Fibroblast of lung (primary cell): ENCODE data around the gene TMEM183A. TPM values are rescaled to one million over a fixed set of nuclear protein-coding genes. Genes with fewer than 3 reads are reported as not detected.
A peak's percentile ranks its signal among the peaks of the same experiment; 100 is the strongest.

ENCODE experiments used
- DNase-seq, 2 donors: peaks; one replicate each; pipeline versions ENCODE4 v3.0.0 to v3.0.0-alpha.2; 2010; ENCODE audit warnings: low read depth in 2 of 2
- H2AFZ ChIP-seq: 2 replicates; pipeline ENCODE4 v1.5.1; 2012; ENCODE audit warnings: low read length, control low read depth, inconsistent platforms
- H3K27ac ChIP-seq: 2 replicates; pipeline ENCODE4 v1.5.1; 2011; ENCODE audit warnings: low read length, control low read depth; ENCODE audit not compliant: insufficient read depth
- H3K27me3 ChIP-seq: 2 replicates; pipeline ENCODE4 v1.5.1; 2011; ENCODE audit warnings: mild to moderate bottlenecking, low read length; ENCODE audit not compliant: control insufficient read depth, insufficient read depth
- H3K36me3 ChIP-seq: 2 replicates; pipeline ENCODE4 v1.5.1; 2011; ENCODE audit warnings: low read length; ENCODE audit not compliant: control insufficient read depth, insufficient read depth
- H3K4me1 ChIP-seq: 2 replicates; pipeline ENCODE4 v1.5.1; 2011; ENCODE audit warnings: low read length; ENCODE audit not compliant: control insufficient read depth, insufficient read depth; ENCODE audit errors: extremely low read depth
- H3K4me2 ChIP-seq: 2 replicates; pipeline ENCODE4 v1.5.1; 2011; ENCODE audit warnings: low read length, control low read depth; ENCODE audit not compliant: insufficient read depth; ENCODE audit errors: extremely low read depth
- H3K4me3 ChIP-seq, 4 experiments: fragments of 200-600 bp in 1 of 4; sonication (generic) in 1 of 4; replicated peaks in 1 of 4; 2 replicates each; pipeline ENCODE4 v1.5.1; 2011 to 2016; ENCODE audit warnings: low read length in 4 of 4, low read depth in 3 of 4, mild to moderate bottlenecking in 3 of 4, control low read depth in 2 of 4, inconsistent platforms in 1 of 4, mixed read lengths in 1 of 4; ENCODE audit not compliant: insufficient read depth in 1 of 4; ENCODE audit errors: control extremely low read depth in 1 of 4
- H3K79me2 ChIP-seq: 2 replicates; pipeline ENCODE4 v1.5.1; 2012; ENCODE audit warnings: mild to moderate bottlenecking, low read length, inconsistent platforms; ENCODE audit not compliant: control insufficient read depth, insufficient read depth
- H3K9ac ChIP-seq: 2 replicates; pipeline ENCODE4 v1.5.1; 2011; ENCODE audit warnings: mild to moderate bottlenecking, low read length, control low read depth; ENCODE audit not compliant: insufficient read depth
- H3K9me3 ChIP-seq: 2 replicates; pipeline ENCODE4 v1.5.1; 2012; ENCODE audit warnings: low read depth, low read length; ENCODE audit not compliant: control insufficient read depth, insufficient read depth
- H4K20me1 ChIP-seq: 2 replicates; pipeline ENCODE4 v1.5.1; 2011; ENCODE audit warnings: low read length; ENCODE audit not compliant: control insufficient read depth, insufficient read depth; ENCODE audit errors: extremely low read depth
- EZH2 ChIP-seq: IDR thresholded peaks from 2 replicates; pipeline ENCODE4 v1.5.1; 2012; ENCODE audit warnings: low read length, control low read depth, mild to moderate bottlenecking; ENCODE audit errors: missing control alignments
- polyA plus RNA-seq, 2 donors: library from polyadenylated mRNA; depleted of rRNA in 1 of 2; stranded (reverse) in 1 of 2; unstranded in 1 of 2; fragments of >200 nt; gene quantifications; 2 replicates each; pipeline ENCODE4 v1.2.1, GENCODE V29; 2011 to 2012; ENCODE audit warnings: missing spikeins in 1 of 2
- total RNA-seq: library from RNA; depleted of rRNA; stranded (reverse); fragments of >200 nt; gene quantifications from 2 replicates; pipeline ENCODE4 v1.2.1, GENCODE V29; 2014
- TF ChIP-seq, protein P1 (sequence below), 2 donors: IDR thresholded peaks in 1 of 2; conservative IDR thresholded peaks in 1 of 2; 1 replicate in 1 of 2; 2 replicates in 1 of 2; pipeline ENCODE4 v1.5.1; 2011 to 2012; ENCODE audit warnings: low read length in 2 of 2, control low read depth in 1 of 2, inconsistent platforms in 1 of 2, low read depth in 1 of 2, mild to moderate bottlenecking in 1 of 2

Gene TMEM183A
- total and polyA plus RNA-seq, 2 donors (not counting 1 experiment from before 2014, with no cell fraction given), result 74.2 to 74.5 TPM

DNA sequence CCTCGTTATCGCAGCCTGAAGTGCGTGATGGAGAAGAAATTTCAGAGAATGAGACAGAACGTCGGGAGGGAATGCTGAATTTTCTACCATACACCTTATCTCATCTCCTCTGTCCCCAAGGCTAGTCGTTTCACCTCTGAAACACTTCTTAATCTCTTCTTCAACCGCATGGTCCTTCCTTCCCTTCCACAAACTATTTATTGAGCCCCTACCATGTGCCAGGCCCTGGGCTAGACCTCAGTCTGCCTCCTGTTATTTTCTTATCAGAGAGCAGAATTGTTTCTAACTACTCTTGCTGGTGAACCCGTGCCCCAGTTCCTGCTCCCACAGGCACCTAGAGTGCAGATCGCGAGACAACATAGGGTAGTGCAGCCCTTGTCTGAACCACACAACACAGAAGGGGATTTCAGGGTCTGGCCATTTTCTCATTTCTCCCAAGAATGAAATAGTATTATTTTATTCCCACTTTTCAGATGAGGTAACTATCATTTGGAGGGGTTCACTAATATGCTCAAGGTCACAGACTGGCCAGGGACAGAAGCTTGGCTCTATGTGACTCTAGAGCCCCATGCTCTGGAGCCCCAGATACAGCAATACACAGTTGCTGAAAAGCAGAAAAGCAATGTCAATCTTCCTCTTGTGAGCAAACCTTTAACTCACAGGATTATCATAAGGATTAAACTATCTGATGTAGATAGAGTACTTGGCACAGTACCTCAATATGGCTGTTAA, 48.5 kb upstream of the TMEM183A start:
- Histone ChIP-seq H3K79me2 (peaks cover 37% of the 10 kb centered on the region), H3K27me3 (no peaks in the 10 kb centered on the region), H4K20me1 (peaks cover under 1% of the 10 kb centered on the region), H3K9me3 (no peaks in the 10 kb centered on the region), H3K36me3 (peaks cover 9% of the 10 kb centered on the region), H3K4me1 (peaks cover 12% of the 10 kb centered on the region), H3K4me2 (peak overlapping the region; percentile 94), H3K9ac (peak overlapping the region; percentile 9), H3K4me3 (peak overlapping the region; percentile 32 to 96 (median 82)), H3K27ac (no peak overlapping the region), H2AFZ (peak overlapping the region; percentile 72)
- no peak for DNase-seq
- TF ChIP-seq, protein P1, sequence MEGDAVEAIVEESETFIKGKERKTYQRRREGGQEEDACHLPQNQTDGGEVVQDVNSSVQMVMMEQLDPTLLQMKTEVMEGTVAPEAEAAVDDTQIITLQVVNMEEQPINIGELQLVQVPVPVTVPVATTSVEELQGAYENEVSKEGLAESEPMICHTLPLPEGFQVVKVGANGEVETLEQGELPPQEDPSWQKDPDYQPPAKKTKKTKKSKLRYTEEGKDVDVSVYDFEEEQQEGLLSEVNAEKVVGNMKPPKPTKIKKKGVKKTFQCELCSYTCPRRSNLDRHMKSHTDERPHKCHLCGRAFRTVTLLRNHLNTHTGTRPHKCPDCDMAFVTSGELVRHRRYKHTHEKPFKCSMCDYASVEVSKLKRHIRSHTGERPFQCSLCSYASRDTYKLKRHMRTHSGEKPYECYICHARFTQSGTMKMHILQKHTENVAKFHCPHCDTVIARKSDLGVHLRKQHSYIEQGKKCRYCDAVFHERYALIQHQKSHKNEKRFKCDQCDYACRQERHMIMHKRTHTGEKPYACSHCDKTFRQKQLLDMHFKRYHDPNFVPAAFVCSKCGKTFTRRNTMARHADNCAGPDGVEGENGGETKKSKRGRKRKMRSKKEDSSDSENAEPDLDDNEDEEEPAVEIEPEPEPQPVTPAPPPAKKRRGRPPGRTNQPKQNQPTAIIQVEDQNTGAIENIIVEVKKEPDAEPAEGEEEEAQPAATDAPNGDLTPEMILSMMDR (conservative IDR thresholded peaks at IDR 0.05 in 1 of 2, IDR thresholded peaks at IDR 0.05 in 1 of 2; ENCODE audit: low read depth in 1 of 2, low read length in 2 of 2), result no peak
- no peak for TF ChIP-seq EZH2

DNA sequence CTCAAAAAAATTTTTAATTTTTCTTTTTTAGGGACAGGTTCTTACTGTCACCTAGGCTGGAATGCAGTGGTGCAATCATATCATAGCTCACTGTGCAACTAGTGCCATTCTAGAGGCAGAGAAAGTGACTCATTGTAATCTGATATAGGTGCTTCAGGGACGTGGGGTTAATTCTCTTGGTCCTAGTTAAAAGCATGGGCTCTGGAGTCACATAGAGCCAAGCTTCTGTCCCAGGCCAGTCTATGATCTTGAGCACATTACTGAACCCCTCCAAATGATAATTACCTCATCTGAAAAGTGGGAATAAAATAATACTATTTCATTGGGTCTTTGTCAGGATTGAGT, 47.9 kb upstream of the TMEM183A start:
- H3K27ac ChIP-seq, result no peak overlapping the region
- peak; percentile 49 to 58 for DNase-seq
- TF ChIP-seq, protein P1 (conservative IDR thresholded peaks at IDR 0.05 in 1 of 2, IDR thresholded peaks at IDR 0.05 in 1 of 2; ENCODE audit: low read depth in 1 of 2, low read length in 2 of 2), result no peak
- TF ChIP-seq EZH2, result no peak

DNA sequence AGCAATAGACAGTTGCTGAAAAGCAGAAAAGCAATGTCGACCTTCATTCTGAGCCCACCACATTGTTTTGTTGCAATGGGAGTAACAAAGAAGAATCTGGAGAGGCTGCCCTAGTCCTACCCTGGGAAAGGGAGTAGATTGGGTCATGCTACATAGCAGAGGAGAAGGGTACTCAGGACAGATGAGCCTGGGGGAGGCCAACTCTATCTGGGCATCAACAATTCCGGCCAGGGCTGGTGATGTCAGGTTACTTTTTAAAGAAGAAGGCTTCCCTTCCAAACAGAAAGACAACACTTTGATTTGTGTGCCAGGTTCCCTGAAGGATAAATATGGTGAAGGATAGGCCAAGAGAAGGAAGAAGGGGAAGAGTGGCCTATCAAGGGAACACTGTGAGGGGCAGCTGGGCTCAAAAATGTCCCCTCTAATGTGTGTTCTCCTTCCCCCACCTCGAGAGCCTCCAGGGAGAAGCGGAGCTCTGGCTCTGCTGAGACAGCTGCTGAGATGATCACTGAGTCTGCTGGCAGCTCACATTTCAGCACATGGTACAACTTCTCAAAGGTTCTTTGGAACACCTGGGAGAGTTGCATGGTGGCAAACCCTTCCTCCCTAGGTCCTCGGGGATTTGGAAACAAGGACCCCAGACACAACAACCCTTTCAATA, 45.8 kb upstream of the TMEM183A start:
- TF ChIP-seq, protein P1 (conservative IDR thresholded peaks at IDR 0.05 in 1 of 2, IDR thresholded peaks at IDR 0.05 in 1 of 2; ENCODE audit: low read depth in 1 of 2, low read length in 2 of 2), result no peak
- no peak for TF ChIP-seq EZH2
- Histone ChIP-seq H3K4me3 (no peak overlapping the region), H3K36me3 (peaks cover 9% of the 10 kb centered on the region), H3K27me3 (no peaks in the 10 kb centered on the region), H3K4me1 (peaks cover 13% of the 10 kb centered on the region), H3K4me2 (no peak overlapping the region), H3K9ac (no peak overlapping the region), H3K79me2 (peaks cover 14% of the 10 kb centered on the region), H3K27ac (no peak overlapping the region), H3K9me3 (no peaks in the 10 kb centered on the region), H2AFZ (no peak overlapping the region), H4K20me1 (no peaks in the 10 kb centered on the region)
- no peak for DNase-seq

More for the DNA sequence above, 47.9 kb upstream of the TMEM183A start:
- H3K9me3 ChIP-seq, result no peaks in the 10 kb centered on the region
- peaks cover 9% of the 10 kb centered on the region for H3K36me3 ChIP-seq
- H3K27me3 ChIP-seq, result no peaks in the 10 kb centered on the region
- H4K20me1 ChIP-seq, result no peaks in the 10 kb centered on the region
- no peak overlapping the region for H3K4me3 ChIP-seq
- H3K4me1 ChIP-seq, result peaks cover 12% of the 10 kb centered on the region
- H3K4me2 ChIP-seq, result no peak overlapping the region
- H3K79me2 ChIP-seq, result peaks cover 32% of the 10 kb centered on the region
- no peak overlapping the region for H3K9ac ChIP-seq
- no peak overlapping the region for H2AFZ ChIP-seq
